Vagina (tissue), 2 donors: ENCODE results near the gene S100A13. TPM values are rescaled to one million over a fixed set of nuclear protein-coding genes. Genes with fewer than 3 reads are reported as not detected.

Source experiments
- DNase-seq, 2 donors: peaks; one replicate each; pipeline ENCODE4 v3.0.0-alpha.2; 2017; ENCODE audit errors: extremely low spot score in 2 of 2
- H3K27ac ChIP-seq: fragments of 200-600 bp; sonication (generic); one replicate; pipeline ENCODE4 v1.5.1; 2019
- H3K27me3 ChIP-seq: fragments of 200-600 bp; sonication (generic); one replicate; pipeline ENCODE4 v1.5.1; 2019
- H3K36me3 ChIP-seq, 2 donors: fragments of 200-600 bp; sonication (generic); one replicate each; pipeline ENCODE4 v1.5.1; 2017 to 2019
- H3K4me1 ChIP-seq: fragments of 200-600 bp; sonication (generic); one replicate; pipeline ENCODE4 v1.5.1; 2019
- H3K4me3 ChIP-seq, 2 donors: fragments of 200-600 bp; sonication (generic); 1 replicate in 1 of 2; 2 replicates in 1 of 2; pipeline ENCODE4 v1.5.1; 2016 to 2019
- H3K9me3 ChIP-seq: fragments of 200-600 bp; sonication (generic); one replicate; pipeline ENCODE4 v1.5.1; 2019
- CTCF ChIP-seq, 3 experiments: fragments of 450-650 bp in 2 of 3; fragments of 200-600 bp in 1 of 3; sonication (generic) in 1 of 3; IDR thresholded peaks; one replicate each; pipeline ENCODE4 v1.5.1; 2017 to 2019; ENCODE audit warnings: antibody characterized with exemption in 3 of 3, mild to moderate bottlenecking in 2 of 3, moderate library complexity in 2 of 3
- POLR2A ChIP-seq, 2 donors: fragments of 450-650 bp; IDR thresholded peaks; one replicate each; pipeline ENCODE4 v1.6.1; 2017; ENCODE audit warnings: antibody characterized with exemption in 2 of 2, mild to moderate bottlenecking in 2 of 2, moderate library complexity in 2 of 2
- POLR2AphosphoS5 ChIP-seq, 2 donors: sonication (generic); formaldehyde crosslinking; IDR thresholded peaks; one replicate each; pipeline ENCODE4 v1.9.0; 2017; ENCODE audit warnings: antibody characterized with exemption in 2 of 2, mild to moderate bottlenecking in 2 of 2, low read depth in 1 of 2; ENCODE audit not compliant: insufficient read depth in 1 of 2
- intact Hi-C: fragments of 100-400 bp; cut with DNase I; formaldehyde crosslinking; loops from one replicate; pipeline ENCODE4 v1.15.1; 2023
- total RNA-seq: library from RNA; depleted of rRNA; stranded (reverse); fragments of >200 nt; gene quantifications from one replicate; pipeline ENCODE4 v1.2.3, GENCODE V29; 2016

Gene S100A13
- total RNA-seq, 1 donor from 2014 or later = 116 TPM

- H3K27ac ChIP-seq = peak overlapping the region; percentile 96
- TF ChIP-seq POLR2AphosphoS5 (IDR thresholded peaks at IDR 0.05; ENCODE audit: insufficient read depth in 1 of 2, low read depth in 1 of 2) = no peak
- TF ChIP-seq POLR2A (IDR thresholded peaks at IDR 0.05) = no peak
- TF ChIP-seq CTCF (IDR thresholded peaks at IDR 0.05) = no peak
- intact Hi-C loops = loop anchor here (5.0 kb wide), 1 partner anchor 103 kb away; no protein-coding TSS in a partner anchor
- DNase-seq = no peak
- no peaks in the 10 kb centered on the region for H3K36me3 ChIP-seq
- no peaks in the 10 kb centered on the region for H3K27me3 ChIP-seq
- no peaks in the 10 kb centered on the region for H3K9me3 ChIP-seq
- peaks cover 63% of the 10 kb centered on the region for H3K4me1 ChIP-seq
- peak overlapping the region in 1 of 2 donors; percentile 40 for H3K4me3 ChIP-seq
Measured at GRCh38 chr1:153614906-153615305, 12.4 kb downstream of the S100A13 start.

- Histone ChIP-seq H3K36me3 (no peaks in the 10 kb centered on the region), H3K9me3 (no peaks in the 10 kb centered on the region), H3K4me1 (peaks cover 69% of the 10 kb centered on the region), H3K27ac (peak overlapping the region; percentile 96), H3K4me3 (peak overlapping the region in 1 of 2 donors; percentile 40), H3K27me3 (no peaks in the 10 kb centered on the region)
- no peak for DNase-seq
- TF ChIP-seq POLR2AphosphoS5 (IDR thresholded peaks at IDR 0.05; ENCODE audit: insufficient read depth in 1 of 2, low read depth in 1 of 2) (no peak), CTCF (IDR thresholded peaks at IDR 0.05) (no peak), POLR2A (IDR thresholded peaks at IDR 0.05) (no peak)
- intact Hi-C loops = loop anchor here (5.0 kb wide), 1 partner anchor 102 kb away; no protein-coding TSS in a partner anchor
Measured at GRCh38 chr1:153614189-153614900, 13.0 kb downstream of the S100A13 start.

GRCh38 chr1:153613406-153613805, 13.9 kb downstream of the S100A13 start:
- H3K4me1 ChIP-seq = peaks cover 77% of the 10 kb centered on the region
- intact Hi-C loops = loop anchor here (5.0 kb wide), 1 partner anchor 101 kb away; no protein-coding TSS in a partner anchor
- H3K9me3 ChIP-seq = no peaks in the 10 kb centered on the region
- no peaks in the 10 kb centered on the region for H3K27me3 ChIP-seq
- no peaks in the 10 kb centered on the region for H3K36me3 ChIP-seq
- H3K4me3 ChIP-seq = peak overlapping the region; percentile 52 to 68
- DNase-seq = no peak
- peak overlapping the region; percentile 96 for H3K27ac ChIP-seq
- TF ChIP-seq POLR2A (IDR thresholded peaks at IDR 0.05) (no peak), POLR2AphosphoS5 (IDR thresholded peaks at IDR 0.05; ENCODE audit: insufficient read depth in 1 of 2, low read depth in 1 of 2) (no peak), CTCF (IDR thresholded peaks at IDR 0.05) (no peak)

- TF ChIP-seq CTCF (IDR thresholded peaks at IDR 0.05) = no peak
- TF ChIP-seq POLR2AphosphoS5 (IDR thresholded peaks at IDR 0.05; ENCODE audit: insufficient read depth in 1 of 2, low read depth in 1 of 2) = peak; percentile 52 to 90
- peak in 1 of 2 donors; percentile 67 for TF ChIP-seq POLR2A (IDR thresholded peaks at IDR 0.05)
- peaks cover 77% of the 10 kb centered on the region for H3K4me1 ChIP-seq
- intact Hi-C loops = loop anchor here (5.0 kb wide), 1 partner anchor 101 kb away; no protein-coding TSS in a partner anchor
Measured at GRCh38 chr1:153612755-153613331, 14.5 kb downstream of the S100A13 start, which contains the start of gene S100A16. Gene S100A16 (minus strand): TSS chr1:153613137. CDS start chr1:153608151, 4,986 bp downstream.

More at GRCh38 chr1:153612755-153613331, 14.5 kb downstream of the S100A13 start, which contains the start of gene S100A16:
- Histone ChIP-seq H3K36me3 (peaks cover 0 to under 1% of the 10 kb centered on the region in 2 donors), H3K9me3 (no peaks in the 10 kb centered on the region), H3K27me3 (no peaks in the 10 kb centered on the region), H3K4me3 (peak within 1 kb of the TSS; percentile 52 to 68), H3K27ac (peak within 1 kb of the TSS; percentile 96)
- no peak for DNase-seq
